AG09309 (cell line): Measurements from ENCODE around the gene TXNRD1.

Experiments used
- DNase-seq: peaks from one replicate; pipeline ENCODE4 v3.0.0-alpha.2; 2010; ENCODE audit warnings: low read depth
- H3K4me3 ChIP-seq: 2 replicates; pipeline ENCODE4 v1.5.1; 2011; ENCODE audit warnings: mild to moderate bottlenecking, low read depth, low read length, moderate library complexity; ENCODE audit not compliant: control insufficient read depth
- TF ChIP-seq, protein P1 (sequence below): IDR thresholded peaks from 2 replicates; pipeline ENCODE4 v1.5.1; 2011; ENCODE audit warnings: mild to moderate bottlenecking, low read depth, low read length, inconsistent platforms; ENCODE audit not compliant: insufficient read depth, control insufficient read depth; ENCODE audit errors: missing control alignments

The TXNRD1 gene

GRCh38 chr12:104249017-104249416, 33.4 kb downstream of the TXNRD1 start:
- TF ChIP-seq, protein P1, sequence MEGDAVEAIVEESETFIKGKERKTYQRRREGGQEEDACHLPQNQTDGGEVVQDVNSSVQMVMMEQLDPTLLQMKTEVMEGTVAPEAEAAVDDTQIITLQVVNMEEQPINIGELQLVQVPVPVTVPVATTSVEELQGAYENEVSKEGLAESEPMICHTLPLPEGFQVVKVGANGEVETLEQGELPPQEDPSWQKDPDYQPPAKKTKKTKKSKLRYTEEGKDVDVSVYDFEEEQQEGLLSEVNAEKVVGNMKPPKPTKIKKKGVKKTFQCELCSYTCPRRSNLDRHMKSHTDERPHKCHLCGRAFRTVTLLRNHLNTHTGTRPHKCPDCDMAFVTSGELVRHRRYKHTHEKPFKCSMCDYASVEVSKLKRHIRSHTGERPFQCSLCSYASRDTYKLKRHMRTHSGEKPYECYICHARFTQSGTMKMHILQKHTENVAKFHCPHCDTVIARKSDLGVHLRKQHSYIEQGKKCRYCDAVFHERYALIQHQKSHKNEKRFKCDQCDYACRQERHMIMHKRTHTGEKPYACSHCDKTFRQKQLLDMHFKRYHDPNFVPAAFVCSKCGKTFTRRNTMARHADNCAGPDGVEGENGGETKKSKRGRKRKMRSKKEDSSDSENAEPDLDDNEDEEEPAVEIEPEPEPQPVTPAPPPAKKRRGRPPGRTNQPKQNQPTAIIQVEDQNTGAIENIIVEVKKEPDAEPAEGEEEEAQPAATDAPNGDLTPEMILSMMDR: no peak
- no peak overlapping the region for H3K4me3 ChIP-seq

DNA sequence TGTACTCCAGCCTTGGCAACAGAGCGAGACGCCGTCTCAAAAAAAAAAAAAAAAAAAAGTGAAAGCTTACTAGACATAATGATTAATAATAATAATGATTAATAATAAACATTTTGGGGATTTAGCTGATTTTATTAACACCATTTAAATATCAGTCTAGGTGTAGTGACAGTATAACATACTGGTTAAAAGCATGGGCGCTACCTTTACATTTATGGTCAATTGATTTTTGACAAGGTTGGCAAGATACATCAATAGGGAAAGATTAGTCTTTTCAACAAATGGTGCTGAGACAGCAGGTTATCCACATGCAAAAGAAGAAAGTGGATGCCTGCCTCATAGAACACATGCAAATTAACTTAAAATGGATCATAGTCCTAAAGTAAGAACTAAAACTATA, 34.3 kb downstream of the TXNRD1 start:
- TF ChIP-seq, protein P1: no peak
- no peak for DNase-seq
- H3K4me3 ChIP-seq: no peak overlapping the region

More at GRCh38 chr12:104249017-104249416, 33.4 kb downstream of the TXNRD1 start:
- no peak for DNase-seq

DNA sequence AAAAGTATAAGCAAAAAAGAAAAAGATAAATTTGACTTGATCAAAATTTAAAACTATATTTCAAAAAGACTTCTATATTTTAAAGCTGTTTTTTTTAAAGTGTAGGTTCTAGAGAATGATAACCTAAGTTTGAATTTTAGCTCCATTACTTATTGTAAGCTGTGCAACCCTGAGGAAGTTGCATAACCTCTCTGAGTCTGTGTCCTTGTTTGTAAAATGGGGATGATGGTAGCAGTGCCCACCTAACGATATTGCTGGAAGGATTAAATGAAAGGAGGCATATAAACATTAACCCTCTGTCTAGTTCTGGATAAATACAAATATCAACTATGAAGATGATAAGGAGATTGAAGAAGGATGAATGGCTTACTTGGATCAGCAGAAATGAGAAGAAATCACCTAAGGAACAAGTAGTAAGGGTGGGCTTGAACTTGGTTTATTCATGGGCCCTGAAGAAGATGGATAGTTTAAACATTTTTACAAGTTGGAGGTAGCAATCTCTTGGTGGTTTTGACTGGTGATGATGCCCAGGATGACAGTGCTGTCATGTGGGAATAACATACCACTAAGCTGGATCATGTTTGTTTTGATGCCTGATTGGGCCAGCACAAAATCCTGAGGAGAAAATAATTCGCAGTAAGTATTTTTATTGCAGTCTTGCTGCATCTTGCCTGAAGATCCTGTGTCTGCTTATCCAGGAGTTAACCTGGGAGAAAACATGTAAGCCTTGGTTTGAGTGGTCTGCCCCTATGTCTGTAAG, 35.0 kb downstream of the TXNRD1 start:
- H3K4me3 ChIP-seq: no peak overlapping the region
- DNase-seq: no peak
- TF ChIP-seq, protein P1: no peak

DNA sequence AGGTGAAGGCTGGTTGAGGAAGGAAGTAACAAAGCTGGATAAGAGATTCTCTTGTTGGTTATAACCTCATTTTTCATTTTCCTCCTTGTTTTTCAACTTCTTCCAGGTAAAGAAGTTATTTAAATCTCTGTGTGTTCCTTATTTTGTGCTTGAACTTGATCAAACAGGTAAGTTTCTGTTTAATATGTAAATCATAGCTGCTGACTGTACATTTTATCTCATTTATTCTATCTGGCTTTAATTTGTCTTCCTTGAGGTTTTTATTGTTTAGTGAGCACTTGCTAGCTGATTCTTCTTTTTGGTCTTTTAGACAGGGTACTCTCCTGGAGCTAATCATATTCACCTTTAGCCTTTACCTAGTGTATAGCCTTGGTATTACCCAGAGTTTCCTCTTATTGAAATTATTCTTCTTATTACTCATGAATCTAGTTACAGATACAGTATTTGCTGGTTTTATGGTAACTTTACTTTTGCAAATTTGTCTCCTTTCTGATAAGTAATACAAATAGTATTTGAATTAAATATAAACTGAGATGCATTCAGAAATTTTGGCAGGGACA, 42.4 kb downstream of the TXNRD1 start:
- no peak overlapping the region for H3K4me3 ChIP-seq
- TF ChIP-seq, protein P1: no peak
- no peak for DNase-seq

- TF ChIP-seq, protein P1: no peak
- DNase-seq: no peak
- H3K4me3 ChIP-seq: no peak overlapping the region
Observed at GRCh38 chr12:104258476-104259067, 43.0 kb downstream of the TXNRD1 start.

- no peak overlapping the region for H3K4me3 ChIP-seq
- TF ChIP-seq, protein P1: no peak
- DNase-seq: no peak
Observed at GRCh38 chr12:104263026-104263425, 47.4 kb downstream of the TXNRD1 start.
